Measurements from ENCODE around the gene INPPL1. TPM values are rescaled to one million over a fixed set of nuclear protein-coding genes. Genes with fewer than 3 reads are reported as not detected.
"Not testable (repeated sequence)": the region's sequence is repeated elsewhere in the genome, so short reads cannot be mapped to it uniquely, and the experiment has no call there.

INPPL1 gene
- total RNA-seq, 2 experiments from 2014 or later = 103 to 195 TPM

DNA sequence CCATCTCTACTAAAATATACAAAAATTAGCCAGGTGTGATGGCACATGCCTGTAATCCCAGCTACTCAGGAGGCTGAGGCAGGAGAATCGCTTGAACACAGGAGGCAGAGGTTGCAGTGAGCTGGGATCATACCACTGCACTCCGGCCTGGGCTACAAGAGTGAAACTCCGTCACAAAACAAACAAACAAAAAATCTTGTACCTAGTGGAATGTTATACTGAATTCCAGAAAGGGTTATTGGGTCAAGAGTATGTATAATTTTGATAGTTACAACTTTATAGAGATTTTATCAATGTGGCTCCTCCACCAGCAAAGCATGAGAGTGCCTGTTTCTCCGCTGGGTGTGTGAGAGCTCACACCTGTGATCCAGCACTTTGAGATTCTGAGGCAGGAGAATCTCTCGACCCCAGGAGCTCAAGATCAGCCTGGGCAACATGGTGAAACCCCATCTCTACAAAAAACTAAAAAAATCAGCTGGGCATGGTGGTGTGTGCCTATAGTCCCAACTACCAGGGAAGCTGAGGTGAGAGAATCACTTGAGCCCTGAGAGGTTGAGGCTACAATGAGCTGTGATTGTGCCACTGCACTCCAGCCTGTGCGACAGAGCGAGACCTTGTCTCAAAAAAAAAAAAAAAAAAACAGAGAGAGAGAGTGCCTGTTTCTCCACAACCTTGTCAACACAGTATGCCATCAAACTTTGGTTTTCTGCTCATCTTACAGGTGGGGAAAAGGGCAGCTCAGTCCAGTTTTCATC, 45.3 kb upstream of the INPPL1 start:
- Histone ChIP-seq H2AFZ (ENCODE audit: low read length) (no peak overlapping the region), H3K4me3 (ENCODE audit: low read depth, low read length, poor library complexity, severe bottlenecking) (no peak overlapping the region), H3K27ac (ENCODE audit: low read depth, low read length, poor library complexity, severe bottlenecking) (no peak overlapping the region), H3K79me2 (ENCODE audit: insufficient read depth, low read depth, low read length) (no peaks in the 10 kb centered on the region), H3K4me2 (ENCODE audit: low read length) (no peak overlapping the region), H3K36me3 (ENCODE audit: insufficient read depth, low read length) (no peaks in the 10 kb centered on the region), H3K4me1 (ENCODE audit: insufficient read depth, low read length, poor library complexity, severe bottlenecking) (no peaks in the 10 kb centered on the region), H3K9me3 (ENCODE audit: low read length) (no peaks in the 10 kb centered on the region), H4K20me1 (ENCODE audit: insufficient read depth, low read length) (no peaks in the 10 kb centered on the region), H3K9me2 (ENCODE audit: insufficient read depth, low read length) (no peaks in the 10 kb centered on the region)
- BruUV-seq (replicated peaks) = no TSS peak
- POLR2A ChIA-PET = no interaction called here
- TF ChIP-seq, protein P1, sequence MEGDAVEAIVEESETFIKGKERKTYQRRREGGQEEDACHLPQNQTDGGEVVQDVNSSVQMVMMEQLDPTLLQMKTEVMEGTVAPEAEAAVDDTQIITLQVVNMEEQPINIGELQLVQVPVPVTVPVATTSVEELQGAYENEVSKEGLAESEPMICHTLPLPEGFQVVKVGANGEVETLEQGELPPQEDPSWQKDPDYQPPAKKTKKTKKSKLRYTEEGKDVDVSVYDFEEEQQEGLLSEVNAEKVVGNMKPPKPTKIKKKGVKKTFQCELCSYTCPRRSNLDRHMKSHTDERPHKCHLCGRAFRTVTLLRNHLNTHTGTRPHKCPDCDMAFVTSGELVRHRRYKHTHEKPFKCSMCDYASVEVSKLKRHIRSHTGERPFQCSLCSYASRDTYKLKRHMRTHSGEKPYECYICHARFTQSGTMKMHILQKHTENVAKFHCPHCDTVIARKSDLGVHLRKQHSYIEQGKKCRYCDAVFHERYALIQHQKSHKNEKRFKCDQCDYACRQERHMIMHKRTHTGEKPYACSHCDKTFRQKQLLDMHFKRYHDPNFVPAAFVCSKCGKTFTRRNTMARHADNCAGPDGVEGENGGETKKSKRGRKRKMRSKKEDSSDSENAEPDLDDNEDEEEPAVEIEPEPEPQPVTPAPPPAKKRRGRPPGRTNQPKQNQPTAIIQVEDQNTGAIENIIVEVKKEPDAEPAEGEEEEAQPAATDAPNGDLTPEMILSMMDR (conservative IDR thresholded peaks at IDR 0.05; ENCODE audit: low read length) = no peak
- no peak for TF ChIP-seq EZH2phosphoT487 (IDR thresholded peaks at IDR 0.05; ENCODE audit: borderline replicate concordance, low read depth, low read length)
- CTCF ChIA-PET (ENCODE audit: unreplicated experiment) = no interaction called here
- DNase-seq (ENCODE audit: low spot score) = no peak
- intact Hi-C loops (cut with micrococcal nuclease; ENCODE audit: unreplicated experiment) = no loop called here

DNA sequence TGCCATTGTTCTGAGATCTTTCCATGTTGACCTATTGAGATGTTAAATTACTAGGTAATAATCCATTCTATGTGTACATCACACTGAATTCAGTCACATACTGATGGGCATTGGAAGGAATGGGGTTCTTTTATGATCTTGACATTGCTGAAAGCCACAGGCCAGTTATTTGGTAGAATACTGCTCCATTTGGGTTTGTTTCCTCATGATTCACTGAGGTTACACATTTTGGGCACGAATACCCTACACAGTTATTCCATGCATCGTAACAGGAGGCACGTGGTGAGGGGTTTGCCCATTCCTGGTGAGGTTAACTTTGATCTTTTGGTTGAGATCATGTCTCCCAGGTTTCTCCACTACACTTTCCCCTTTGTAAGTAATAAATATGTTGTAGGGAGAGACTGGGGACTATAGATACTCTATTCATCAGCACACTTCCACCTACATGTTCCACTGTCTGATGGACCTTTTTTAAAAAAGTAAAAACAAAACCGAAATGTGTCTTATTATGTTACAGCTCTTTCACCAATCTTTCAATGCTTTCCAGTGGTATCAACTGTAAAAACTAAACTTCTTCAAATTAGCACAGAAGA, 44.7 kb upstream of the INPPL1 start:
- H3K36me3 ChIP-seq (ENCODE audit: insufficient read depth, low read length) = no peaks in the 10 kb centered on the region
- POLR2A ChIA-PET = no interaction called here
- no peak overlapping the region for H3K4me2 ChIP-seq (ENCODE audit: low read length)
- no peaks in the 10 kb centered on the region for H3K9me3 ChIP-seq (ENCODE audit: low read length)
- no peaks in the 10 kb centered on the region for H4K20me1 ChIP-seq (ENCODE audit: insufficient read depth, low read length)
- H3K27ac ChIP-seq (ENCODE audit: low read depth, low read length, poor library complexity, severe bottlenecking) = no peak overlapping the region
- H3K79me2 ChIP-seq (ENCODE audit: insufficient read depth, low read depth, low read length) = no peaks in the 10 kb centered on the region
- no peak for DNase-seq (ENCODE audit: low spot score)
- H3K4me1 ChIP-seq (ENCODE audit: insufficient read depth, low read length, poor library complexity, severe bottlenecking) = no peaks in the 10 kb centered on the region
- no peaks in the 10 kb centered on the region for H3K9me2 ChIP-seq (ENCODE audit: insufficient read depth, low read length)
- no peak overlapping the region for H3K4me3 ChIP-seq (ENCODE audit: low read depth, low read length, poor library complexity, severe bottlenecking)
- no peak overlapping the region for H2AFZ ChIP-seq (ENCODE audit: low read length)
- intact Hi-C loops (cut with micrococcal nuclease; ENCODE audit: unreplicated experiment) = no loop called here
- CTCF ChIA-PET (ENCODE audit: unreplicated experiment) = interaction anchor here (0.6 to 0.8 kb wide), 2 partner anchors 8 to 25 kb away, joined by 3 read pairs; no protein-coding TSS in a partner anchor
- TF ChIP-seq EZH2phosphoT487 (IDR thresholded peaks at IDR 0.05; ENCODE audit: borderline replicate concordance, low read depth, low read length) = no peak
- TF ChIP-seq, protein P1 (conservative IDR thresholded peaks at IDR 0.05; ENCODE audit: low read length) = no peak
- no TSS peak for BruUV-seq (replicated peaks)

DNA sequence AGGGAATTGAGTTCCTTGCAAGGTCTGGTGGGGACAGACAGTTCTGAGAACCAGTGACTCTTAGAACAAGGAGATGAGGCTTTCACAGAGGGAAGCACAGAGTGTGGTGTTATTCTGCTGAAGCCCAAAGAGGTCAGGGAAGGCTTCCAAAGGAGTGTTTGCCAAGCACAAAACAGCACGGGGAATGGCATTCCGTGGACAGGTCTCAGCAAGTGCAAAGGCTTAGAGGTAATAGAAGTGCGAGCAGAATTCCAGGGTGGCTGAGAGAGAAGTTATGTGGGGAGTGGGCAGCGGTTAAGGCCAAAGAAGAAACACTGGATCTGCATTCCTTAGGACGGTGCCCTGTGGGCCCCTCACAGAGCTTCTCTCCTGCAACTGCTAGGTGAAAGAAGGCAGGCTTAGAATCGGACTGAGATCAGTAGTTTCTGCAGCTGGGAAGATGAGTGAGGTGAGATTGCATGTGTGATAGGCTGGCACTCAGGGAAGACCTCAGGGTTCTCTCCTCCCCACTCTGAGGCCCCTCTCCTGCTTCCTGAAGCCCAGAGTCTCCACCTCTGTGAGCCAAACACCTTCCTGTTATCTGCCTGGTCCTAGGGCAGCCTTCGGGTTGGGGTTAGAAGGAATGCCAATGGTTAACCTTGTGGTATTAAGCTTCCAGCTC, 43.5 kb upstream of the INPPL1 start:
- H3K27ac ChIP-seq (ENCODE audit: low read depth, low read length, poor library complexity, severe bottlenecking); H3K4me1 ChIP-seq (ENCODE audit: insufficient read depth, low read length, poor library complexity, severe bottlenecking); CTCF ChIA-PET (ENCODE audit: unreplicated experiment); H4K20me1 ChIP-seq (ENCODE audit: insufficient read depth, low read length); H3K4me3 ChIP-seq (ENCODE audit: low read depth, low read length, poor library complexity, severe bottlenecking); H3K4me2 ChIP-seq (ENCODE audit: low read length); H3K36me3 ChIP-seq (ENCODE audit: insufficient read depth, low read length); POLR2A ChIA-PET; H3K79me2 ChIP-seq (ENCODE audit: insufficient read depth, low read depth, low read length); DNase-seq (ENCODE audit: low spot score); intact Hi-C loops (cut with micrococcal nuclease; ENCODE audit: unreplicated experiment); H3K9me2 ChIP-seq (ENCODE audit: insufficient read depth, low read length); H2AFZ ChIP-seq (ENCODE audit: low read length); BruUV-seq (replicated peaks); H3K9me3 ChIP-seq (ENCODE audit: low read length): not testable (repeated sequence)
